C4-2B (cell line): ENCODE results near the gene MB.

Source experiments
- CTCF ChIP-seq: fragments of 450-650 bp; conservative IDR thresholded peaks from 2 replicates; pipeline ENCODE4 v1.5.1; 2017; ENCODE audit warnings: mild to moderate bottlenecking
- ZFX ChIP-seq: fragments of 450-650 bp; IDR thresholded peaks from 2 replicates; pipeline ENCODE4 v1.6.1; 2017

DNA sequence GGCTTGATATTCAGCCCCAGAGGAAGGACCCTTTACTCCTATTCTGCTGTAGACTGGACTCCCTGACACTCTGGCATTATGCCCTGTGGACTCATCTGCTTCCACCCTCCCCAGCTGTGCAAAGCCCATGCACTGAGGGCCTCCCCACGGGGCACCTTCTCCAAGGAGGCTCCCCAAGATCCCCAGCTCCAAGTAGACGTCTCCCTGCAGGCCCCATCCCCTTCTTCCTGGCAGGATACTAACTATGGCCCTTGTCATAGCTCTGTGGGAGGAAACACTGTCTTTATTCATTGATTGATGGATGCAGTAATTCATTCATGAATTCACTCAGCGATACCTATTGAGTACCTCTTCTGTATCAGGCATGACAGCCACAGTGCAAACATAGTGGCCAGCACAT is 15.8 kb upstream of the MB start:
- TF ChIP-seq CTCF, result no peak
- no peak for TF ChIP-seq ZFX
